Activated CD4-positive, alpha-beta T cell treated with anti-CD3 and anti-CD28 coated beads for 1 hour (primary cell): Measurements from ENCODE around the gene ANP32D.
"Not testable (repeated sequence)": the region's sequence is repeated elsewhere in the genome, so short reads cannot be mapped to it uniquely, and the experiment has no call there.

Experiments used
- DNase-seq: peaks from one replicate; pipeline ENCODE4 v3.0.0-alpha.2; 2020

The ANP32D gene

DNA sequence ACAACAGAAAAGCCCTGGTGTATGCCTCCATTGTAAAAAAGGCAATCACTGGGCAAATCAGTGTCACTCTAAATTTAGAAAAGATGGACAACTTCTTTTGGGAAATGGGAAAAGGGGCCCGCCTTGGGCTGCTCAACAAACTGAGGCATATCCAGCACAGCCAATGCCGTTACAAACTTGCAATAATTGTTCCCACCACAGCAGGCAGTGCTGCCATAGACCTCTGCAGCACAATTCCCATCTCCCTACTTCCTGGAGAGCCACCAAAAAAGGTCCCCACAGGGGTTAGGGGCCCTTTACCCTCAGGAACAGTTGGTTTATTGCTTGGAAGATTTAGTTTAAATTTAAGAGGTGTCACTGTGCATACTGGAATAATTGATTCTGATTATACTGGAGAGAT is 36.6 kb downstream of the ANP32D start:
- DNase-seq, result no peak

GRCh38 chr12:48510111-48510510 is 37.8 kb downstream of the ANP32D start:
- DNase-seq, result no peak

GRCh38 chr12:48512855-48513254 is 40.5 kb downstream of the ANP32D start:
- DNase-seq, result no peak

GRCh38 chr12:48514728-48515127 is 42.4 kb downstream of the ANP32D start:
- DNase-seq, result no peak

GRCh38 chr12:48520381-48520780 is 48.0 kb downstream of the ANP32D start:
- DNase-seq, result not testable (repeated sequence)
